ENCODE measurements around the gene S100A2.

DNA sequence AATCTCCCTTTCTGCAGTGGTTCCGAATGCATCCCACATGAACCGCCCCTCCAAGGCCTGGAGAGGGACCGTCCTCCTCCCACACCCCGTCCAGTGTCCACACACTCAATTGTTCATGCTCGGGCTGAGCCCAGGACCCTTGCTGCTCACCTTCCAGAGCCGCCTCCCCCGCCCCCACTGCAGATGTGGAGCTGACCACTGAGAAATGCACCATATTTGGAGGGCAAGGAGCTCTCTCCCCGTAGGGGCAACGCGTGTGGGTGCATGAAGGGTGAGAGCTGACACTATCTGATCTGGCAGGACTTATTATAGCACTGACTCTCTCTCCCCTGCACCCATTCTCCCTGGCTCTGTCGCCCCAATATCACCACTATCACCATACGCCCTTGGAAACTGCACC, 12.5 kb downstream of the S100A2 start:
- TF ChIP-seq, protein P1, sequence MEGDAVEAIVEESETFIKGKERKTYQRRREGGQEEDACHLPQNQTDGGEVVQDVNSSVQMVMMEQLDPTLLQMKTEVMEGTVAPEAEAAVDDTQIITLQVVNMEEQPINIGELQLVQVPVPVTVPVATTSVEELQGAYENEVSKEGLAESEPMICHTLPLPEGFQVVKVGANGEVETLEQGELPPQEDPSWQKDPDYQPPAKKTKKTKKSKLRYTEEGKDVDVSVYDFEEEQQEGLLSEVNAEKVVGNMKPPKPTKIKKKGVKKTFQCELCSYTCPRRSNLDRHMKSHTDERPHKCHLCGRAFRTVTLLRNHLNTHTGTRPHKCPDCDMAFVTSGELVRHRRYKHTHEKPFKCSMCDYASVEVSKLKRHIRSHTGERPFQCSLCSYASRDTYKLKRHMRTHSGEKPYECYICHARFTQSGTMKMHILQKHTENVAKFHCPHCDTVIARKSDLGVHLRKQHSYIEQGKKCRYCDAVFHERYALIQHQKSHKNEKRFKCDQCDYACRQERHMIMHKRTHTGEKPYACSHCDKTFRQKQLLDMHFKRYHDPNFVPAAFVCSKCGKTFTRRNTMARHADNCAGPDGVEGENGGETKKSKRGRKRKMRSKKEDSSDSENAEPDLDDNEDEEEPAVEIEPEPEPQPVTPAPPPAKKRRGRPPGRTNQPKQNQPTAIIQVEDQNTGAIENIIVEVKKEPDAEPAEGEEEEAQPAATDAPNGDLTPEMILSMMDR (IDR thresholded peaks at IDR 0.05), result no peak
- TF ChIP-seq POLR2A (IDR thresholded peaks at IDR 0.05), result no peak
- no peak for TF ChIP-seq POLR2AphosphoS5 (IDR thresholded peaks at IDR 0.05)
- no peak for TF ChIP-seq EP300 (IDR thresholded peaks at IDR 0.05)
